ENCODE data around the gene NUDT5.

- TF ChIP-seq CTCF (conservative IDR thresholded peaks at IDR 0.05 in 1 of 2, IDR thresholded peaks at IDR 0.05 in 1 of 2; ENCODE audit: extremely low read depth in 1 of 2, insufficient read depth in 1 of 2, low read depth in 1 of 2, low read length in 2 of 2) (no peak), EZH2 (IDR thresholded peaks at IDR 0.05; ENCODE audit: borderline replicate concordance, low read length) (no peak)
Measured at GRCh38 chr10:12177642-12178041, 18.0 kb downstream of the NUDT5 start.
